WI38 (cell line): ENCODE results near the gene PCCA.

Experiments
- H3K4me3 ChIP-seq: 2 replicates; pipeline ENCODE4 v1.5.1; 2011; ENCODE audit warnings: low read depth, mild to moderate bottlenecking, control low read depth, low read length
- TF ChIP-seq, protein P1 (sequence below): IDR thresholded peaks from 2 replicates; pipeline ENCODE4 v1.5.1; 2012; ENCODE audit warnings: low read depth, mild to moderate bottlenecking, control low read depth, low read length

The PCCA gene

DNA sequence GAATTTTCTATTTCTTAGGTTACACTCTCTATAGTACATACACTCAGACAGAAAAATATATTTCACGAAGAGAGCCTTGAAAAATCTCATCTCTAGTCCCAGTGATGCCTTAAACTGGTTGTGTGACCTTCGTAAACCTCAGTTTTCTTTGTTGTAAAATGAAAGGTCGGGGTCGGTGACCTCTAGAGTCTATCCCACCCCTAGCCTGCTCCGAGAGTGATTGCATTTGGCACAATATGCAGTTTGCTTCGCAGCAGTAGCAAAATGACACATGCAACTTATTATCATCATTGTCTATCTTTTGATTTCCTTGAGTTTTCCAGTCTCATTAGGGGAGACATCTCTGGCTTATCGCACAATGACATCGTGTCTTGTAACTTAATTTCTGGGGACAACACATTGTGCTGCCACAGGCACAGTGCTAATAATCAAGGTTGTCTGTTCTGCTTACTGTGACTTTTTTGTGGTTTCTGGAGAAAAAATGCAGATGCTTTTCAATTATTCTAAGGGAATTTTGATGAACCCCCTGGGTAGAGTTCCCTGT, 384.7 kb downstream of the PCCA start:
- H3K4me3 ChIP-seq = no peak overlapping the region
- TF ChIP-seq, protein P1, sequence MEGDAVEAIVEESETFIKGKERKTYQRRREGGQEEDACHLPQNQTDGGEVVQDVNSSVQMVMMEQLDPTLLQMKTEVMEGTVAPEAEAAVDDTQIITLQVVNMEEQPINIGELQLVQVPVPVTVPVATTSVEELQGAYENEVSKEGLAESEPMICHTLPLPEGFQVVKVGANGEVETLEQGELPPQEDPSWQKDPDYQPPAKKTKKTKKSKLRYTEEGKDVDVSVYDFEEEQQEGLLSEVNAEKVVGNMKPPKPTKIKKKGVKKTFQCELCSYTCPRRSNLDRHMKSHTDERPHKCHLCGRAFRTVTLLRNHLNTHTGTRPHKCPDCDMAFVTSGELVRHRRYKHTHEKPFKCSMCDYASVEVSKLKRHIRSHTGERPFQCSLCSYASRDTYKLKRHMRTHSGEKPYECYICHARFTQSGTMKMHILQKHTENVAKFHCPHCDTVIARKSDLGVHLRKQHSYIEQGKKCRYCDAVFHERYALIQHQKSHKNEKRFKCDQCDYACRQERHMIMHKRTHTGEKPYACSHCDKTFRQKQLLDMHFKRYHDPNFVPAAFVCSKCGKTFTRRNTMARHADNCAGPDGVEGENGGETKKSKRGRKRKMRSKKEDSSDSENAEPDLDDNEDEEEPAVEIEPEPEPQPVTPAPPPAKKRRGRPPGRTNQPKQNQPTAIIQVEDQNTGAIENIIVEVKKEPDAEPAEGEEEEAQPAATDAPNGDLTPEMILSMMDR = no peak

DNA sequence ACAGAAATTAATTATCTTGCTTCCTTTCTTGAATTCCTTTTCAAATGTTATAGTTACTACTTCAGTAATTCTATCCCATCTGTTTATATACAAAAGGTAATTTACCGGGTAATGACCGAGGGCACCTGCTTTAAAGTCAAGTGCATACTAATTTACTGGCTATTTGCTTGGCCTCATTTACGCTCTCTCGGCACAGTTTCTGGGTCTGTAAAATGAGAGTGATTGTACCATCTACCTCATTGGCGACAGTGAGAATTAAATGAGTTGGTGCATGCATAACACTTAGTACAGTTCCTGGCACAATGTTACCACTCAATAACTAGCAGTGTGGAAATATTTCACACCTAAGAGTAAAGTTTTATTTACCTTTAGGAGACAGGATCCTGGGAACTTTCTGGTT, 388.1 kb downstream of the PCCA start:
- H3K4me3 ChIP-seq = no peak overlapping the region

DNA sequence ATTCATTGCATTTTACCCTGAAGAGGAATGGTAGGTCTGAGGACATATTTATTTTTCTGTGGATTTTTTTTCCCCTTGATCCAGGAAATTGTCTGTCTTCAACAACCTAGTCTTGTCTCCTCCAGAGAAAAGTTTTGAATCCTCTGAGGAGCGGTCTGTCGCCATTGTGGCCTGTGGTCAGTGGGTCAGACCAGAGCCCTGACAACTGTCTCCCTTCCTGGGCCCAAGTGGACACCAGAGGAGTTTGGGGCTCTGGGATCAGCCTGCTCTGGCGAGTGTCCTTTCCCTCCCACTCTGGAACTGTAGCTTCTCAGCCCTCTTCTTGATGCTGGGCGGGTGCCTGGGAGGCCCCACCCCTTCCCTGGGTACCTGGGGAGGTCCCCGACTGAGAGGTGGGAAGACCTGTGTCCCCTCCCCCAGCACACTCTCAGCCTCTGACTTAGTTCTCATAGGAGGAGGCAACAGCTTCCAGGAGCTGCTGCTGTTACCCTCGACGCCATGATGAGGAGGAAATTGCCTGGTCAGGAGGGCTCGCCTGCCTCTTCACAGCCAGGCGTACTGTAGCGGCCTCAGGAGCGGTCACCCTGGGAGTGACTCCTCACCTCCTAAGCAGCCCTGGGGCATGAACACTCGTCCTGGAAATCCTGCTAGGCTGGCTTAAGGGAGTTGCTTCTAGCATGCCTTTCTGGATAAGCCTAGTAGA, 389.4 kb downstream of the PCCA start:
- no peak overlapping the region for H3K4me3 ChIP-seq
- TF ChIP-seq, protein P1 = no peak

More for the DNA sequence above, 388.1 kb downstream of the PCCA start:
- TF ChIP-seq, protein P1 = no peak

DNA sequence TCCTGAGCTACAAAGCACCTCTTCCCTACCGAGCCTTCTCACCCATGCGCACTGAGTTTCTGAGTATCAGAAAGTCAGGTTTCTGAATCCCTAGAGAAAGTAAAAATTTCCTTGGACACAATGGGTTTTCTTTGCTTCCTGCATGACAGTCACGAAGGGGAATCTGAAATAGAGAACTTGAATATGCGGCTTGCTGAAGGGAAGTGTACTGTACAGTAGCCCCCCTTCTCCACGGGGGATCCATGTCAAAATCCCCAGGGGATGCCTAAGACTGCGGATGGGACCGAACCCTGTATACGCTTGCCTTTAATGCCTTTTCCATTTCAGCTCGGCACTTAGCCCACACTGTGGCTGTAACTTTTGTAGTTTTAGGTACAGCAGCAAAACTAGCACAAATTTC, 391.8 kb downstream of the PCCA start:
- TF ChIP-seq, protein P1 = no peak
- no peak overlapping the region for H3K4me3 ChIP-seq

DNA sequence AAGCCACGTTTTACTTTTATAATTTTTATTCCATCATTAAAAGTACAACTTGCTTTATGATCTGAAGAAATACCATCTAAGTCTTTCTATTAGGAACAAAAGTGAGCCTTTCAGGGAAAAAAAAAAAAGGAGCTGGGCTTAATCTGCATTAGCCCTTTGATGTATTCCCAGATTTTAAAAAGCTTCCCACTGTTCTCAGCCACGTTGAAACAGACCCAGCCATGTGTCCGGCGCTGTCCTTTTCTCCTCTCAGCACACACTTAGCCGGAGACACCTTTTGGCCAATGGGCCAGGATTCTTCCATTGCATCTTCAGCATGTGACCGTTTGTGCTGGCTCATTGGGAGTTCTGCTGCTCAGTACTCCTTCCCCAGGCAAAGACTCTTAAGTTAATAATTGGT, 394.2 kb downstream of the PCCA start:
- no peak overlapping the region for H3K4me3 ChIP-seq

DNA sequence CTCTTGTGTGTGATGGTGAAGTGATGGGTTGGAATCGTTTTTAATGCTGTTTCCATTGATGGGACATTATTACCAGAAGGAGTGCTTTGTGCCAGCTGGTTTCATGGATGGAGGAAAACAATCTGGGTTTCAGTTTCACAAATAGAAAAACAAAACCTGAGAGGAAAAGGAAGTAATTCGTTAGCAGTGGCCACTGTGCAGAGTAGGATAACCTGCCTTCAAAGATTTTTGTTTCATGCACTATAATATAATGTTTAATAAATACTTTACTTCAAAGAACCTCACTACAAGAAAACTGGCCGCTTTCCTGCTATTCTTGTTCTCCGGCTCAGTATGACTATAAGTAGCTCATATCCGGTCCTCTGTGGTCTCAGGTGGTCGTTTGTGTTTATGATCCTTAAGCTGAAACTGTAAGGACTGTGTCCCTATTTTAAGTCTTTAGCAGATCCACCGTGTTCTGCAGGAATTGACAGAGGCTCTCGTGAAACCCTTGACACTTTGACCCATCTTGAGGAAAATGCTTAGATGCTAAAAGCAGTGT, 395.0 kb downstream of the PCCA start:
- TF ChIP-seq, protein P1 = no peak
- no peak overlapping the region for H3K4me3 ChIP-seq

More for the DNA sequence above, 394.2 kb downstream of the PCCA start:
- TF ChIP-seq, protein P1 = no peak

DNA sequence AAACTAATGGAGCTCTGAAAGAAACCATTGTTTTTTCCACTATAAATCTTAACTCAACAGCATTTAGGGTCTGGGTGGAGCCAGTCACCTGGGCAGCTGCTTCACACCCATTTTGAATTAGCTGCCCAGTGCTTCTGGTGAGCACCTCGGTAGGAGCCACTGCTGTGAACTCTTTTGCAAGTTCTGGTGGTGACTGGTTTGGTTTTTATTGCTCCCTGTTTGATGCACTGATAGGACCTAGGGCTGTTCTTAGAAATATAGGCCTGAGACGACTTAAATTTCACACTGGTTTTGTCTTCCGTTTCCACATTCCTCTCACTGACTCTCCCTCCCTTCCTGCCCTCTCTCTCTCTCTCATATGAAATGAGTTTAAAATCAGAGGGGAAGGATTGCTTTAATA, 395.8 kb downstream of the PCCA start:
- no peak overlapping the region for H3K4me3 ChIP-seq
- TF ChIP-seq, protein P1 = no peak
